Measurements from ENCODE around the gene TIMD4. TPM values are rescaled to one million over a fixed set of nuclear protein-coding genes. Genes with fewer than 3 reads are reported as not detected.

Gene TIMD4
- total and polyA plus RNA-seq, 2 of the 4 experiments (the other 2 are of a cell fraction), result not detected

DNA sequence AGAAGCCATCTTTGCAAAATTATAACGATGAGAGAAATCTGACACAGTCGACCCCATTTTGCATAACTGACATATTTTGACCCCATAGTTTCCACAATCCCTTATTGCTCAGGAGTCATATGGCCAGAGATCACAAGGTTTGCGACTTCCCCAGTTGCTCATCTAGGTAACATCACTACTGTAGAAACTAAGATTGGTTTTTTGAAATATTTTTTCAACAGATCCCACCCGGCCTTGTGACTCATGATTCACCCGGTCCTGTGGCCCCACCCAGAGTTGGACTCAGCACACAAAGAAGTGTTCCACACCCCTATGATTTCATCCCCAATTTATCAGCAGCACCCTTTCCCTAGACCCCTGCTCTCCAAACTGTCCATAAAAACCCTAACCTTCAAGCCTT is 50.2 kb downstream of the TIMD4 start:
- no peak overlapping the region for H4K5ac ChIP-seq (ENCODE audit: low read depth, low read length)
- H4K91ac ChIP-seq (ENCODE audit: insufficient read depth, low read depth, low read length), result no peak overlapping the region
- H3K27ac ChIP-seq (ENCODE audit: insufficient read depth, low read length), result no peak overlapping the region
- no peak overlapping the region for H2BK5ac ChIP-seq (ENCODE audit: low read depth, low read length, poor library complexity, severe bottlenecking)
- CTCF ChIA-PET, result no interaction called here
- no peak overlapping the region for H3K9ac ChIP-seq (ENCODE audit: low read depth, low read length)
- no peak overlapping the region for H3K18ac ChIP-seq (ENCODE audit: low read depth, low read length)
- no peak overlapping the region for H4K8ac ChIP-seq (ENCODE audit: low read depth in 2 of 2, low read length in 2 of 2)
- BruUV-seq (replicated peaks), result no TSS peak
- no peaks in the 10 kb centered on the region for H3K4me1 ChIP-seq (ENCODE audit: control insufficient read depth, insufficient read depth, low read length)
- WGBS, 2 experiments (ENCODE audit: extremely low coverage in 2 of 2, insufficient read length in 1 of 2), result no CpG with 5 or more reads among the region's 5 CpGs
- H2AFZ ChIP-seq (replicated peaks; ENCODE audit: low read length, poor library complexity), result no peak overlapping the region
- POLR2A ChIA-PET (ENCODE audit: unreplicated experiment), result no interaction called here
- H3K9me3 ChIP-seq (ENCODE audit: control insufficient read depth, insufficient read depth, low read length), result peaks cover 5% of the 10 kb centered on the region
- TF ChIP-seq POLR2A (IDR thresholded peaks at IDR 0.05; ENCODE audit: low read depth, low read length) (no peak), MAZ (IDR thresholded peaks at IDR 0.05; ENCODE audit: borderline replicate concordance, low read depth, low read length) (no peak), BHLHE40 (IDR thresholded peaks at IDR 0.05; ENCODE audit: low read depth, low read length) (no peak), MXI1 (IDR thresholded peaks at IDR 0.05; ENCODE audit: borderline replicate concordance, low read depth, low read length) (no peak), RCOR1 (IDR thresholded peaks at IDR 0.05; ENCODE audit: insufficient replicate concordance, low read length) (no peak), FOS (IDR thresholded peaks at IDR 0.05; ENCODE audit: low read depth, low read length) (no peak), SMC3 (IDR thresholded peaks at IDR 0.05; ENCODE audit: low read depth, low read length) (no peak), NFE2L2 (IDR thresholded peaks at IDR 0.05; ENCODE audit: low read depth, low read length) (no peak), USF2 (IDR thresholded peaks at IDR 0.05; ENCODE audit: low read depth, low read length) (no peak), CEBPB (IDR thresholded peaks at IDR 0.05; ENCODE audit: low read depth, low read length) (no peak), MAFK (IDR thresholded peaks at IDR 0.05; ENCODE audit: low read depth, low read length) (no peak), RAD21 (IDR thresholded peaks at IDR 0.05; ENCODE audit: low read length) (no peak), RFX5 (IDR thresholded peaks at IDR 0.05; ENCODE audit: low read depth, low read length) (no peak), CHD1 (IDR thresholded peaks at IDR 0.05; ENCODE audit: low read depth, low read length) (no peak)
- TF ChIP-seq, protein P1, sequence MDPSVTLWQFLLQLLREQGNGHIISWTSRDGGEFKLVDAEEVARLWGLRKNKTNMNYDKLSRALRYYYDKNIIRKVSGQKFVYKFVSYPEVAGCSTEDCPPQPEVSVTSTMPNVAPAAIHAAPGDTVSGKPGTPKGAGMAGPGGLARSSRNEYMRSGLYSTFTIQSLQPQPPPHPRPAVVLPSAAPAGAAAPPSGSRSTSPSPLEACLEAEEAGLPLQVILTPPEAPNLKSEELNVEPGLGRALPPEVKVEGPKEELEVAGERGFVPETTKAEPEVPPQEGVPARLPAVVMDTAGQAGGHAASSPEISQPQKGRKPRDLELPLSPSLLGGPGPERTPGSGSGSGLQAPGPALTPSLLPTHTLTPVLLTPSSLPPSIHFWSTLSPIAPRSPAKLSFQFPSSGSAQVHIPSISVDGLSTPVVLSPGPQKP (IDR thresholded peaks at IDR 0.05; ENCODE audit: borderline replicate concordance, low read depth, low read length), result no peak
- TF ChIP-seq, protein P2, sequence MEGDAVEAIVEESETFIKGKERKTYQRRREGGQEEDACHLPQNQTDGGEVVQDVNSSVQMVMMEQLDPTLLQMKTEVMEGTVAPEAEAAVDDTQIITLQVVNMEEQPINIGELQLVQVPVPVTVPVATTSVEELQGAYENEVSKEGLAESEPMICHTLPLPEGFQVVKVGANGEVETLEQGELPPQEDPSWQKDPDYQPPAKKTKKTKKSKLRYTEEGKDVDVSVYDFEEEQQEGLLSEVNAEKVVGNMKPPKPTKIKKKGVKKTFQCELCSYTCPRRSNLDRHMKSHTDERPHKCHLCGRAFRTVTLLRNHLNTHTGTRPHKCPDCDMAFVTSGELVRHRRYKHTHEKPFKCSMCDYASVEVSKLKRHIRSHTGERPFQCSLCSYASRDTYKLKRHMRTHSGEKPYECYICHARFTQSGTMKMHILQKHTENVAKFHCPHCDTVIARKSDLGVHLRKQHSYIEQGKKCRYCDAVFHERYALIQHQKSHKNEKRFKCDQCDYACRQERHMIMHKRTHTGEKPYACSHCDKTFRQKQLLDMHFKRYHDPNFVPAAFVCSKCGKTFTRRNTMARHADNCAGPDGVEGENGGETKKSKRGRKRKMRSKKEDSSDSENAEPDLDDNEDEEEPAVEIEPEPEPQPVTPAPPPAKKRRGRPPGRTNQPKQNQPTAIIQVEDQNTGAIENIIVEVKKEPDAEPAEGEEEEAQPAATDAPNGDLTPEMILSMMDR (conservative IDR thresholded peaks at IDR 0.05; ENCODE audit: low read depth, low read length), result no peak
- H3K4me3 ChIP-seq (ENCODE audit: insufficient read depth, low read depth, low read length), result no peak overlapping the region
- H3K4me2 ChIP-seq (ENCODE audit: low read depth, low read length), result no peak overlapping the region
- no peak overlapping the region for H2BK20ac ChIP-seq (ENCODE audit: low read depth, low read length)
- H3K23ac ChIP-seq (ENCODE audit: low read depth, low read length), result no peak overlapping the region
- no peak overlapping the region for H3K56ac ChIP-seq (ENCODE audit: extremely low read depth, insufficient read depth, low read length)
- H3K36me3 ChIP-seq (ENCODE audit: control insufficient read depth, insufficient read depth, low read length), result no peaks in the 10 kb centered on the region
- DNase-seq, result no peak
- H3K27me3 ChIP-seq (ENCODE audit: control insufficient read depth, insufficient read depth, low read length), result no peaks in the 10 kb centered on the region
- no peak overlapping the region for H2AK9ac ChIP-seq (replicated peaks; ENCODE audit: low read depth, low read length, poor library complexity)
- no peaks in the 10 kb centered on the region for H3K79me1 ChIP-seq (ENCODE audit: low read depth in 1 of 2, low read length in 2 of 2)
- in situ Hi-C loops (cut with MboI; ENCODE audit: low sequenced_read_pairs) (no loop called here), dilution Hi-C loops (cut with HindIII; ENCODE audit: low sequenced_read_pairs, unreplicated experiment) (no loop called here), intact Hi-C loops (cut with micrococcal nuclease) (no loop called here)
- H3K9me1 ChIP-seq (ENCODE audit: insufficient read depth, low read length), result no peaks in the 10 kb centered on the region
- no peak overlapping the region for H3K14ac ChIP-seq (replicated peaks; ENCODE audit: low read depth, low read length)
- no peak overlapping the region for H2BK120ac ChIP-seq (ENCODE audit: low read depth, low read length)
- H2BK15ac ChIP-seq (ENCODE audit: low read depth, low read length), result no peak overlapping the region
- no peaks in the 10 kb centered on the region for H4K20me1 ChIP-seq (ENCODE audit: insufficient read depth, low read length)
- no peak overlapping the region for H2AK5ac ChIP-seq (ENCODE audit: low read depth, low read length)
- no peak for ATAC-seq (ENCODE audit: low read depth)
- no peak overlapping the region for H3K4ac ChIP-seq (ENCODE audit: low read depth, low read length)
